ENCODE results near the gene DUSP23.

DNA sequence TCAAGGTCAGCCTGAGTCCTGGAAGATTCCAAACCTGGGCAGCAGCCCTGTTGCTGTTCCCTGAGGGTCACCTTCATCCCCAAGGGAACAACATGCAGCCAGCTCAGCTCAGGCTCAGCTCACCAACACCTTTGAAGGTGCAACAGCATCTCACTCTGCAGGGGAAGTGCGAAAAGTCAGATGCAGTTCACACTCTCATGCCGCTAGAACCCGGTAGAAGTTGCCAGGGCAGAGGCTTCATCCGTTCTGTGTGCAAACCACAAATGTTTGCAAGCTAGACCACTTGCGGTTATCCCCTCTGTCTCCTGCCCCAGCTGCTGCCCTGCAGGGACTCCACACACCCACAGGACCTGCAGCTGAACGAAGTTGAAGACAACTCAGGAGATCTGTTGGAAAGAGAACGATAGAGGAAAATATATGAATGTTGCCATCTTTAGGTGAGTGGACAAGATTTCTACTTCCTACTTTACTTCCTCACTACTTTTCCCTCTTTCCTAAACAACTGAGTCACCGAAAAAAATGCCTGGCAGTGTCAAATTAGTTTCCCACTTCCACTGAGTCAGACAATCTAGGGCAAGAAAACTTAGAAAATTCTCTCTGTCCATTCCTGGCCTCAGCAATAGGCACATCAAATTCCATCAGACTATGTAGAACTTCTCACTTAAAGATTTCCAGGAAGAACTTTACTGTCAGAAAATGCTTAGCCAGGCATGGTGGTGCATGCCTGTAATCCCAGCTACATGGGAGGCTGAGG, 19.6 kb downstream of the DUSP23 start:
- TF ChIP-seq, protein P1, sequence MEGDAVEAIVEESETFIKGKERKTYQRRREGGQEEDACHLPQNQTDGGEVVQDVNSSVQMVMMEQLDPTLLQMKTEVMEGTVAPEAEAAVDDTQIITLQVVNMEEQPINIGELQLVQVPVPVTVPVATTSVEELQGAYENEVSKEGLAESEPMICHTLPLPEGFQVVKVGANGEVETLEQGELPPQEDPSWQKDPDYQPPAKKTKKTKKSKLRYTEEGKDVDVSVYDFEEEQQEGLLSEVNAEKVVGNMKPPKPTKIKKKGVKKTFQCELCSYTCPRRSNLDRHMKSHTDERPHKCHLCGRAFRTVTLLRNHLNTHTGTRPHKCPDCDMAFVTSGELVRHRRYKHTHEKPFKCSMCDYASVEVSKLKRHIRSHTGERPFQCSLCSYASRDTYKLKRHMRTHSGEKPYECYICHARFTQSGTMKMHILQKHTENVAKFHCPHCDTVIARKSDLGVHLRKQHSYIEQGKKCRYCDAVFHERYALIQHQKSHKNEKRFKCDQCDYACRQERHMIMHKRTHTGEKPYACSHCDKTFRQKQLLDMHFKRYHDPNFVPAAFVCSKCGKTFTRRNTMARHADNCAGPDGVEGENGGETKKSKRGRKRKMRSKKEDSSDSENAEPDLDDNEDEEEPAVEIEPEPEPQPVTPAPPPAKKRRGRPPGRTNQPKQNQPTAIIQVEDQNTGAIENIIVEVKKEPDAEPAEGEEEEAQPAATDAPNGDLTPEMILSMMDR (IDR thresholded peaks at IDR 0.05 in 2 of 3, conservative IDR thresholded peaks at IDR 0.05 in 1 of 3; ENCODE audit: control insufficient read depth in 2 of 3, extremely low read depth in 1 of 3, insufficient read depth in 1 of 3, low read depth in 3 of 3, low read length in 3 of 3) = no peak
- TF ChIP-seq, protein P2, sequence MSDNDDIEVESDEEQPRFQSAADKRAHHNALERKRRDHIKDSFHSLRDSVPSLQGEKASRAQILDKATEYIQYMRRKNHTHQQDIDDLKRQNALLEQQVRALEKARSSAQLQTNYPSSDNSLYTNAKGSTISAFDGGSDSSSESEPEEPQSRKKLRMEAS (IDR thresholded peaks at IDR 0.05; ENCODE audit: low read depth, low read length) = no peak
- TF ChIP-seq EZH2 (IDR thresholded peaks at IDR 0.05; ENCODE audit: borderline replicate concordance, control insufficient read depth, low read depth, low read length) (no peak), SIN3A (IDR thresholded peaks at IDR 0.05; ENCODE audit: low read depth, low read length) (no peak)

Data from GM12878 (cell line).